HepG2 (cell line): ENCODE results near the gene FAM53C. TPM values are rescaled to one million over a fixed set of nuclear protein-coding genes. Genes with fewer than 3 reads are reported as not detected.

Experiments
- AFF4 ChIP-seq: sonication (generic); formaldehyde crosslinking; IDR thresholded peaks from 2 replicates; pipeline ENCODE4 v1.4.0; 2020; ENCODE audit warnings: missing genetic modification reagents
- ARID2 ChIP-seq: sonication (generic); formaldehyde crosslinking; IDR thresholded peaks from 2 replicates; pipeline ENCODE4 v1.8.1; 2022; ENCODE audit warnings: mild to moderate bottlenecking, missing genetic modification reagents, borderline replicate concordance
- CBX1 ChIP-seq: IDR thresholded peaks from one replicate; pipeline ENCODE4 v1.6.1; 2016; ENCODE audit warnings: antibody characterized with exemption, low read depth
- FOXA1 ChIP-seq, 2 experiments: fragments of 450-650 bp in 1 of 2; sonication (generic) in 1 of 2; formaldehyde crosslinking in 1 of 2; IDR thresholded peaks; 2 replicates each; pipeline versions ENCODE4 v1.4.0 to v1.6.1; 2016 to 2020; ENCODE audit warnings: missing genetic modification reagents in 1 of 2
- FOXP1 ChIP-seq, 2 experiments: fragments of 450-650 bp in 1 of 2; IDR thresholded peaks; 2 replicates each; pipeline ENCODE4 v1.6.1; 2017 to 2018; ENCODE audit warnings: antibody characterized with exemption in 1 of 2
- KDM3A ChIP-seq: IDR thresholded peaks from 2 replicates; pipeline ENCODE4 v1.6.1; 2018; ENCODE audit warnings: low read depth, missing compliant biosample characterization
- MYC ChIP-seq: sonication (generic); formaldehyde crosslinking; IDR thresholded peaks from 2 replicates; pipeline ENCODE4 v1.9.0; 2021; ENCODE audit warnings: missing genetic modification reagents, borderline replicate concordance
- NFE2L2 ChIP-seq: fragments of 150-350 bp; IDR thresholded peaks from 2 replicates; pipeline ENCODE4 v1.6.1; 2014; ENCODE audit warnings: low read length
- NFIC ChIP-seq: IDR thresholded peaks from 2 replicates; pipeline ENCODE4 v1.6.1; 2012; ENCODE audit warnings: mild to moderate bottlenecking, low read length, inconsistent platforms
- PAXIP1 ChIP-seq: sonication (generic); formaldehyde crosslinking; conservative IDR thresholded peaks from 2 replicates; pipeline ENCODE4 v1.4.0; 2020; ENCODE audit warnings: mild to moderate bottlenecking, missing genetic modification reagents, moderate library complexity
- PCBP2 ChIP-seq: fragments of 200-400 bp; formaldehyde crosslinking; optimal IDR thresholded peaks from 2 replicates; pipeline ENCODE3; 2018; ENCODE audit warnings: low read length, low read depth; ENCODE audit not compliant: poor library complexity, severe bottlenecking
- RNF219 ChIP-seq: sonication (generic); formaldehyde crosslinking; IDR thresholded peaks from 2 replicates; pipeline ENCODE4 v1.5.0; 2020; ENCODE audit warnings: mild to moderate bottlenecking, missing genetic modification reagents
- SIN3B ChIP-seq: fragments of 150-350 bp; IDR thresholded peaks from 2 replicates; pipeline ENCODE4 v1.6.1; 2014; ENCODE audit warnings: low read length
- SOX6 ChIP-seq, 2 experiments: fragments of 450-650 bp in 1 of 2; sonication (generic) in 1 of 2; formaldehyde crosslinking in 1 of 2; IDR thresholded peaks; 2 replicates each; pipeline versions ENCODE4 v1.4.0 to v1.6.1; 2017 to 2020; ENCODE audit warnings: antibody characterized with exemption in 1 of 2, mild to moderate bottlenecking in 1 of 2, missing genetic modification reagents in 1 of 2
- TEAD2 ChIP-seq: sonication (generic); formaldehyde crosslinking; IDR thresholded peaks from 2 replicates; pipeline ENCODE4 v1.9.0; 2021; ENCODE audit warnings: missing genetic modification reagents
- THRA ChIP-seq: sonication (generic); formaldehyde crosslinking; IDR thresholded peaks from 2 replicates; pipeline ENCODE4 v1.4.0; 2020; ENCODE audit warnings: missing genetic modification reagents, borderline replicate concordance
- TOE1 ChIP-seq: sonication (generic); formaldehyde crosslinking; IDR thresholded peaks from 2 replicates; pipeline ENCODE4 v1.4.0; 2020; ENCODE audit warnings: mild to moderate bottlenecking, missing genetic modification reagents
- ZFY ChIP-seq: sonication (generic); formaldehyde crosslinking; IDR thresholded peaks from 2 replicates; pipeline ENCODE4 v1.4.0; 2020; ENCODE audit warnings: missing genetic modification reagents
- polyA plus RNA-seq, 8 experiments: library from polyadenylated mRNA; depleted of rRNA in 3 of 8; stranded (reverse) in 7 of 8; unstranded in 1 of 8; fragments of >200 nt; fragmentation: Illumina TruSeq in 4 of 8; extraction: Trizol in 4 of 8; gene quantifications; 2 replicates each; pipeline versions ENCODE4 v1.2.1 to v1.2.3, GENCODE V29; 2011 to 2016; ENCODE audit warnings: low read depth in 4 of 8, missing spikeins in 1 of 8, mixed read lengths in 1 of 8; ENCODE audit not compliant: insufficient read depth in 1 of 8
- total RNA-seq, 5 experiments: library from RNA; depleted of rRNA; stranded (reverse); fragments of >200 nt; fragmentation: Illumina TruSeq; extraction: Trizol; gene quantifications; 2 replicates each; pipeline ENCODE4 v1.2.3, GENCODE V29; 2016; ENCODE audit warnings: low read depth in 1 of 5

Gene FAM53C
- total and polyA plus RNA-seq, 2 of the 13 experiments (the other 11 are each of a cell fraction or from before 2014, with no cell fraction given): 26.9 to 30.1 TPM

- TF ChIP-seq PCBP2 (no peak), TEAD2 (CRISPR knock-in tag) (no peak), SIN3B (peak; percentile 42; the same call in 1 of the 2 replicates), MYC (CRISPR knock-in tag) (peak; percentile 92; the same call in 1 of the 2 replicates), NFIC (peak; percentile 78), THRA (CRISPR knock-in tag) (peak; percentile 83), SOX6 (IDR thresholded peaks at IDR 0.05) (no peak), SOX6 (CRISPR knock-in tag; IDR thresholded peaks at IDR 0.05) (peak; percentile 72), PAXIP1 (CRISPR knock-in tag) (peak; percentile 69), ARID2 (CRISPR knock-in tag) (peak; percentile 82; the same call in 1 of the 2 replicates), AFF4 (CRISPR knock-in tag) (no peak; the same call in 1 of the 2 replicates), FOXA1 (IDR thresholded peaks at IDR 0.05) (peak; percentile 73), FOXA1 (CRISPR knock-in tag; IDR thresholded peaks at IDR 0.05) (peak; percentile 94), RNF219 (CRISPR knock-in tag) (no peak), ZFY (CRISPR knock-in tag) (peak; percentile 97), FOXP1 (IDR thresholded peaks at IDR 0.05) (peak; percentile 77; the same call in 1 of the 2 replicates), FOXP1 (CRISPR knock-in tag; IDR thresholded peaks at IDR 0.05) (0 out of 2 replicates have a peak, but pooled peaks have one; percentile 3), TOE1 (CRISPR knock-in tag) (no peak), NFE2L2 (no peak), CBX1 (peak; percentile 95), KDM3A (CRISPR knock-in tag) (peak; percentile 84; the same call in 1 of the 2 replicates)
Observed at GRCh38 chr5:138337685-138338410, at the start of gene FAM53C (continued).
